ENCODE results near the gene CHKA. TPM values are rescaled to one million over a fixed set of nuclear protein-coding genes. Genes with fewer than 3 reads are reported as not detected.
A peak's percentile ranks its signal among the peaks of the same experiment; 100 is the strongest.

Gene CHKA
- total RNA-seq, 2 experiments from 2014 or later: 15.8 to 16.7 TPM

DNA sequence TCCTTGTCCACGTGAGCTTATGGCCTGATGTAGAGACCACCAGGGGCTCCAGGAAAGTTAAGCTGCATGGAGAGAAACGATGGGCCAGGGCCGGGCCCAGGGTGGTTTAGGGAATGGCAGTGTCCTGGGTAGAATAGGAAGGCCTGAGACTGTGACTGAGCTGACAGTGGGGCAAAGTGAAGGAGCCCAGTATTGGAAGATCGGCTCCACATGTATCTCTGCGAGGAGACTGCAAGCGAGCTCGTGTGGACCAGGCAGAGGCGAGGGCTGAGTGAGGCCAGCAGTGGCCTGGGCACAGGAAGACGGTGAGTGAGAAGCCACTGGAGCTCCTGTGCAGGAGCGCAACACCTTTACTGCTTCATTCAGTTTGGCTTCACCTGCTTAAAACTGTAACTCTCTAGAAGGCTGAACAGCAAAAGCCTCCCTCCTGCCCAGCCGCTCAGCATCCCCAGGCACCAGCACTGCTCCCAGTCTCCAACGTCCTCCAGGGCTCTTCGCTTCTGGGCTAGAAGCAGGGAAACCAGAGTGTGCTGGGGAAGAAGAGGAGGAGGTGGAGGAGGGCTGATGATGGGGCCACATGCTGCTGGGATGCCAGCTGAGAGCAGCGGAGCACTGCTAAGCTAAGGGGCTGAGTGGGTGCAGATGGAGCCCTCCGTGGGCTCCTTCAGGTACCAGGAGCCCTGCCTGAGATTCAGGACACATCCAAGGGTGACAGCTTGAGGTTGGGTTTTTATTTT lies 68.9 kb downstream of the CHKA start:
- Mint-ChIP-seq H3K9me3 (no peaks in the 10 kb centered on the region), H3K4me3 (no peak overlapping the region), H3K27ac (peak overlapping the region; percentile 10), H3K27me3 (no peaks in the 10 kb centered on the region), H3K4me1 (ENCODE audit: low read depth) (no peaks in the 10 kb centered on the region), H3K36me3 (ENCODE audit: low read depth) (peaks cover 12% of the 10 kb centered on the region)
- intact Hi-C loops (cut with micrococcal nuclease): no loop called here
- no peak for DNase-seq
- POLR2A ChIA-PET: interaction anchor here (0.8 to 4.1 kb wide), 4 partner anchors 12 to 143 kb away, joined by 3 to 45 read pairs (median 4); partner anchors contain the start of genes ALDH3B1 and TCIRG1
- CTCF ChIA-PET: no interaction called here
- TF ChIP-seq, protein P1, sequence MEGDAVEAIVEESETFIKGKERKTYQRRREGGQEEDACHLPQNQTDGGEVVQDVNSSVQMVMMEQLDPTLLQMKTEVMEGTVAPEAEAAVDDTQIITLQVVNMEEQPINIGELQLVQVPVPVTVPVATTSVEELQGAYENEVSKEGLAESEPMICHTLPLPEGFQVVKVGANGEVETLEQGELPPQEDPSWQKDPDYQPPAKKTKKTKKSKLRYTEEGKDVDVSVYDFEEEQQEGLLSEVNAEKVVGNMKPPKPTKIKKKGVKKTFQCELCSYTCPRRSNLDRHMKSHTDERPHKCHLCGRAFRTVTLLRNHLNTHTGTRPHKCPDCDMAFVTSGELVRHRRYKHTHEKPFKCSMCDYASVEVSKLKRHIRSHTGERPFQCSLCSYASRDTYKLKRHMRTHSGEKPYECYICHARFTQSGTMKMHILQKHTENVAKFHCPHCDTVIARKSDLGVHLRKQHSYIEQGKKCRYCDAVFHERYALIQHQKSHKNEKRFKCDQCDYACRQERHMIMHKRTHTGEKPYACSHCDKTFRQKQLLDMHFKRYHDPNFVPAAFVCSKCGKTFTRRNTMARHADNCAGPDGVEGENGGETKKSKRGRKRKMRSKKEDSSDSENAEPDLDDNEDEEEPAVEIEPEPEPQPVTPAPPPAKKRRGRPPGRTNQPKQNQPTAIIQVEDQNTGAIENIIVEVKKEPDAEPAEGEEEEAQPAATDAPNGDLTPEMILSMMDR (IDR thresholded peaks at IDR 0.05): no peak
- ATAC-seq: no peak

DNA sequence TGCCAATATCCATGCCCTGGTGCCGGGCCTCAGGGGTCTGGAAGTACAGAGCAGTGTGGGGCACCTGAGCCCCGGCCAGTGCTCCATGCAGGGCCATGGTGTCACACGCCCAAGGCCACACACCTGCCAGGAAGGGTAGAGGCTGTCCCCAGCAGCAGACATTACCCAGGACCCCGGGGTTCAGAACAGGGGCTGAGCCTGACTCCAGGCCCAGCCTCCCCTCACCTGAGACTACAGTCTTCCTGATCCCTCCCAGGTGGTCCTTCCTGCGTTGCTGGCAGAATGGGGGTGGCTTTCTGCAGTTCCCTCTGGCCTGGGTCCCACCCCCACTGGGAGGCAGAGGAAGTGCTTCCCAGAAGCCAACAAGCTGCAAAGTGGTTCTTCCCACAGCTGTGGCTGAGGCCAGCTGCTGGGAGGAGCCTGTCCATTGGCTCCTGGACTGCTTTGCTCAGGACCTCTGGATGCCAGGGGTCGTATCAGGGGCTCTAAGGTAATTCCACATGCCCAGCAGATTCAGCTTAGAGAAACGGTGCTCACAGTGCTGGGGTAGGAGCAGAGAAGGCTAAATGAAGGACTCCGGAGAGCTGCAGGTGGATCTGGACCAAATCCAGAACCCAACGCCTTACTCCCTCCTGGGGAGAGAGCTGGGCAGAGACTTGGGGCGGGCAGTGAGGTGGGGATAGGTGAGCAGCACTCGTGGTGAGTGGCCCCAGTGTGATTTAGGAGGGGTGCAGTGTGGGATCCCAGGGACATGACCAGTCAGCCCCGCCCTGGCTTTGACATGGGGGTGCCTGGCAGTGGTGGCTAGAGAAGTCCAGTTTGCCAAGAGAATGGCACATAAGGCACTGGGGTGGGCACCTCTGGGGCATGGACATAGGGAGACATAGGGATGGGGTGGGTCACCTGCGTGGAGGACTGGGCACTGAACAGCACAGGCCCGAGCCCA lies 69.7 kb downstream of the CHKA start:
- Mint-ChIP-seq H3K4me1 (ENCODE audit: low read depth) (no peaks in the 10 kb centered on the region), H3K4me3 (no peak overlapping the region), H3K36me3 (ENCODE audit: low read depth) (peaks cover 15% of the 10 kb centered on the region), H3K27me3 (no peaks in the 10 kb centered on the region), H3K9me3 (no peaks in the 10 kb centered on the region), H3K27ac (peak overlapping the region; percentile 10)
- DNase-seq (no peak), ATAC-seq (no peak)
- POLR2A ChIA-PET: interaction anchor here (1.1 to 4.1 kb wide), 3 partner anchors 11 to 144 kb away, joined by 3 to 45 read pairs (median 4); partner anchors contain the start of gene TCIRG1
- intact Hi-C loops (cut with micrococcal nuclease): no loop called here
- CTCF ChIA-PET: no interaction called here
- TF ChIP-seq, protein P1 (IDR thresholded peaks at IDR 0.05): no peak

DNA sequence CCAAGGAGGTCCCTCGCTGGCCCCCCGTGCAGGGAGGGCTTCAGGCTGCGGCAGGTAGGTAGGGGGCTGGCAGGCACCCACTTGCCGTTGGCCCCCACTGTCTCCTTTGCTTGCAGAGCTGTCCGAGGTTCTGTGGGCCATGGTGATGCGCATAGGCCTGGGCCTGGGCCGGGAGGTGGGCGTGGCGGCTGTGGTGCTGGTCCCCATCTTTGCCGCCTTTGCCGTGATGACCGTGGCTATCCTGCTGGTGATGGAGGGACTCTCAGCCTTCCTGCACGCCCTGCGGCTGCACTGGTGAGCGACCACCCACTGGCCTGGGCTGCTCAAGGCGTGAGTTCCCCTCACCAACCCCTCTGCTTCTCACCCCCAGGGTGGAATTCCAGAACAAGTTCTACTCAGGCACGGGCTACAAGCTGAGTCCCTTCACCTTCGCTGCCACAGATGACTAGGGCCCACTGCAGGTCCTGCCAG lies 70.8 kb downstream of the CHKA start:
- no peak overlapping the region for H3K4me3 Mint-ChIP-seq
- intact Hi-C loops (cut with micrococcal nuclease): no loop called here
- ATAC-seq: no peak
- ChIA-PET POLR2A (interaction anchor here (4.1 kb wide), 1 partner anchor 10 kb away, joined by 45 read pairs; the partner anchor contains the start of gene TCIRG1), CTCF (no interaction called here)
- no peak for DNase-seq
- H3K4me1 Mint-ChIP-seq (ENCODE audit: low read depth): no peaks in the 10 kb centered on the region
- TF ChIP-seq, protein P1 (IDR thresholded peaks at IDR 0.05): no peak
- peaks cover 15% of the 10 kb centered on the region for H3K36me3 Mint-ChIP-seq (ENCODE audit: low read depth)
- H3K27me3 Mint-ChIP-seq: no peaks in the 10 kb centered on the region
- no peak overlapping the region for H3K27ac Mint-ChIP-seq
- H3K9me3 Mint-ChIP-seq: no peaks in the 10 kb centered on the region

DNA sequence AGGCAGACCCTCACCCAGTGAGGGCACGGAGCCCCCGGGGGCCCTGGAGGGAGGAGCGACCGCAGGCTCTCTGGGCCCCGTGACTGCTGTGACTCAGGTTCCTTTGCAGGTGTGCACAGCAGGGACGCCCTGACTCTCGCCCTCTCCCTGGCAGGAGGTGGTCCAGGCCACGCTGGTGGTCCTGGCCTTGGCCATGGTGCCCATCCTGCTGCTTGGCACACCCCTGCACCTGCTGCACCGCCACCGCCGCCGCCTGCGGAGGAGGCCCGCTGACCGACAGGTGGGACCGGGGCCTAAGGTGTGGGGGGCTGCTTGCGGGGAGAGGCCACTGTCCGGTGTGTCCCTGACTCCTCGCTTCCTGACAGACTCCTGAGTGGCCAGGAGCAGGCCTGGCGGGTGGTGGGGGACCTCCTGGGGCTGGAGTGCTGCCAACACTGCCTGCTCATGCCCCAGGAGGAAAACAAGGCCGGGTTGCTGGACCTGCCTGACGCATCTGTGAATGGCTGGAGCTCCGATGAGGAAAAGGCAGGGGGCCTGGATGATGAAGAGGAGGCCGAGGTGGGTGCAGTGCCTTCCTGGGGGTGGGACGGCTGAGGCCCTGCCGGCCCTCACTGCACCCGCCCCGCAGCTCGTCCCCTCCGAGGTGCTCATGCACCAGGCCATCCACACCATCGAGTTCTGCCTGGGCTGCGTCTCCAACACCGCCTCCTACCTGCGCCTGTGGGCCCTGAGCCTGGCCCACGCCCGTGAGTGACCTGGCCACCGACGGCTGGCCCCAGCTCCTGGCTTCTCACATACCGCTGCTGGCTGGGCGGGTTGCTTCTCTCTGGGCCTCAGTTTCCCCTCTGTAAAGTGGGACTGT lies 71.4 kb downstream of the CHKA start:
- ATAC-seq: no peak
- TF ChIP-seq, protein P1 (IDR thresholded peaks at IDR 0.05): no peak
- Mint-ChIP-seq H3K27ac (no peak overlapping the region), H3K27me3 (no peaks in the 10 kb centered on the region), H3K9me3 (no peaks in the 10 kb centered on the region), H3K4me3 (no peak overlapping the region), H3K4me1 (ENCODE audit: low read depth) (no peaks in the 10 kb centered on the region), H3K36me3 (ENCODE audit: low read depth) (peaks cover 15% of the 10 kb centered on the region)
- intact Hi-C loops (cut with micrococcal nuclease): no loop called here
- POLR2A ChIA-PET: interaction anchor here (4.1 kb wide), 1 partner anchor 9 kb away, joined by 45 read pairs; the partner anchor contains the start of gene TCIRG1
- DNase-seq: no peak
- CTCF ChIA-PET: no interaction called here
